ENCODE measurements around the gene CDAN1. TPM values are rescaled to one million over a fixed set of nuclear protein-coding genes. Genes with fewer than 3 reads are reported as not detected.

CDAN1 gene
- total RNA-seq, 1 experiment from 2014 or later, result 16.4 TPM

- H3K4me3 Mint-ChIP-seq, result no peak overlapping the region
- H3K4me1 Mint-ChIP-seq, result peaks cover 12% of the 10 kb centered on the region
- DNase-seq (ENCODE audit: low spot score) (no peak), ATAC-seq (no peak)
- no peaks in the 10 kb centered on the region for H3K9me3 Mint-ChIP-seq
- POLR2A ChIA-PET, result no interaction called here
- H3K27ac Mint-ChIP-seq, result no peak overlapping the region
- CTCF ChIA-PET, result interaction anchor here (0.7 to 2.6 kb wide), 3 partner anchors 12 to 192 kb away, joined by 3 to 7 read pairs (median 3); no protein-coding TSS in a partner anchor
- no peaks in the 10 kb centered on the region for H3K27me3 Mint-ChIP-seq (ENCODE audit: low read depth)
- TF ChIP-seq EMX1 (CRISPR knock-in tag; IDR thresholded peaks at IDR 0.05) (no peak), SOX15 (CRISPR knock-in tag; IDR thresholded peaks at IDR 0.05) (no peak), FOXK1 (CRISPR knock-in tag; IDR thresholded peaks at IDR 0.05) (no peak), MAX (CRISPR knock-in tag; IDR thresholded peaks at IDR 0.05) (no peak), JUN (CRISPR knock-in tag; IDR thresholded peaks at IDR 0.05) (no peak), SMAD3 (CRISPR knock-in tag; IDR thresholded peaks at IDR 0.05; ENCODE audit: borderline replicate concordance) (no peak), ZNF671 (CRISPR knock-in tag; IDR thresholded peaks at IDR 0.05) (no peak), ZNF138 (CRISPR knock-in tag; conservative IDR thresholded peaks at IDR 0.05) (no peak), NR1H2 (CRISPR knock-in tag; IDR thresholded peaks at IDR 0.05) (no peak), ESRRA (CRISPR knock-in tag; IDR thresholded peaks at IDR 0.05; ENCODE audit: borderline replicate concordance) (no peak)
- TF ChIP-seq, protein P1, sequence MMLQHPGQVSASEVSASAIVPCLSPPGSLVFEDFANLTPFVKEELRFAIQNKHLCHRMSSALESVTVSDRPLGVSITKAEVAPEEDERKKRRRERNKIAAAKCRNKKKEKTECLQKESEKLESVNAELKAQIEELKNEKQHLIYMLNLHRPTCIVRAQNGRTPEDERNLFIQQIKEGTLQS (CRISPR knock-in tag; conservative IDR thresholded peaks at IDR 0.05), result no peak
- H3K36me3 Mint-ChIP-seq, result peaks cover 35% of the 10 kb centered on the region
Observed at GRCh38 chr15:42734076-42734672, 2.8 kb downstream of the CDAN1 start.

DNA sequence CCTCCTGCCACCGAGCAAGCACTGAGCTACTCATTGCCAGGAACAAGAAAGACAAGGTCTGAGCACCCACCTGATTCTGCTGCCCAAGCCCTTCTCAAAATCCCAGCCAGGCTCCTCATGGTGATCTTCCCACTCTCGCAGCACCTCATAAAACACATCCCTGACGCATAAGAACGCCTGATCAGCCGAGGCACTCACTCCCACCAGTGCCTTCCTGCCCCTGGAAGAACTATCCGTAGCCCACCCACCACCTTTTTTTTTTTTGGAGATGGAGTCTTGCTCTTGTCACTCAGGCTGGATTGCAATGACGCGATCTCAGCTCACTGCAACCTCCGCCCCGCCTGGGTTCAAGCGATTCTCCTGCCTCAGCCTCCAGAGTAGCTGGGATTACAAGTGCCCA lies 3.9 kb downstream of the CDAN1 start:
- no peak overlapping the region for H3K27ac Mint-ChIP-seq
- no peak for ATAC-seq
- no peaks in the 10 kb centered on the region for H3K9me3 Mint-ChIP-seq
- no peak overlapping the region for H3K4me3 Mint-ChIP-seq
- no peaks in the 10 kb centered on the region for H3K27me3 Mint-ChIP-seq (ENCODE audit: low read depth)
- TF ChIP-seq, protein P2, sequence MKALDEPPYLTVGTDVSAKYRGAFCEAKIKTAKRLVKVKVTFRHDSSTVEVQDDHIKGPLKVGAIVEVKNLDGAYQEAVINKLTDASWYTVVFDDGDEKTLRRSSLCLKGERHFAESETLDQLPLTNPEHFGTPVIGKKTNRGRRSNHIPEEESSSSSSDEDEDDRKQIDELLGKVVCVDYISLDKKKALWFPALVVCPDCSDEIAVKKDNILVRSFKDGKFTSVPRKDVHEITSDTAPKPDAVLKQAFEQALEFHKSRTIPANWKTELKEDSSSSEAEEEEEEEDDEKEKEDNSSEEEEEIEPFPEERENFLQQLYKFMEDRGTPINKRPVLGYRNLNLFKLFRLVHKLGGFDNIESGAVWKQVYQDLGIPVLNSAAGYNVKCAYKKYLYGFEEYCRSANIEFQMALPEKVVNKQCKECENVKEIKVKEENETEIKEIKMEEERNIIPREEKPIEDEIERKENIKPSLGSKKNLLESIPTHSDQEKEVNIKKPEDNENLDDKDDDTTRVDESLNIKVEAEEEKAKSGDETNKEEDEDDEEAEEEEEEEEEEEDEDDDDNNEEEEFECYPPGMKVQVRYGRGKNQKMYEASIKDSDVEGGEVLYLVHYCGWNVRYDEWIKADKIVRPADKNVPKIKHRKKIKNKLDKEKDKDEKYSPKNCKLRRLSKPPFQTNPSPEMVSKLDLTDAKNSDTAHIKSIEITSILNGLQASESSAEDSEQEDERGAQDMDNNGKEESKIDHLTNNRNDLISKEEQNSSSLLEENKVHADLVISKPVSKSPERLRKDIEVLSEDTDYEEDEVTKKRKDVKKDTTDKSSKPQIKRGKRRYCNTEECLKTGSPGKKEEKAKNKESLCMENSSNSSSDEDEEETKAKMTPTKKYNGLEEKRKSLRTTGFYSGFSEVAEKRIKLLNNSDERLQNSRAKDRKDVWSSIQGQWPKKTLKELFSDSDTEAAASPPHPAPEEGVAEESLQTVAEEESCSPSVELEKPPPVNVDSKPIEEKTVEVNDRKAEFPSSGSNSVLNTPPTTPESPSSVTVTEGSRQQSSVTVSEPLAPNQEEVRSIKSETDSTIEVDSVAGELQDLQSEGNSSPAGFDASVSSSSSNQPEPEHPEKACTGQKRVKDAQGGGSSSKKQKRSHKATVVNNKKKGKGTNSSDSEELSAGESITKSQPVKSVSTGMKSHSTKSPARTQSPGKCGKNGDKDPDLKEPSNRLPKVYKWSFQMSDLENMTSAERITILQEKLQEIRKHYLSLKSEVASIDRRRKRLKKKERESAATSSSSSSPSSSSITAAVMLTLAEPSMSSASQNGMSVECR (CRISPR knock-in tag; IDR thresholded peaks at IDR 0.05; ENCODE audit: borderline replicate concordance), result no peak
- no peak for TF ChIP-seq NFATC4 (CRISPR knock-in tag; IDR thresholded peaks at IDR 0.05)
- POLR2A ChIA-PET, result no interaction called here
- H3K4me1 Mint-ChIP-seq, result peaks cover 20% of the 10 kb centered on the region
- H3K36me3 Mint-ChIP-seq, result peaks cover 40% of the 10 kb centered on the region
- CTCF ChIA-PET, result interaction anchor here (2.6 kb wide), 1 partner anchor 11 kb away, joined by 7 read pairs; no protein-coding TSS in a partner anchor
- DNase-seq (ENCODE audit: low spot score), result no peak

- Mint-ChIP-seq H3K4me1 (peaks cover 20% of the 10 kb centered on the region), H3K27me3 (ENCODE audit: low read depth) (no peaks in the 10 kb centered on the region), H3K9me3 (no peaks in the 10 kb centered on the region), H3K4me3 (no peak overlapping the region), H3K36me3 (peaks cover 42% of the 10 kb centered on the region), H3K27ac (no peak overlapping the region)
- ChIA-PET CTCF (no interaction called here), POLR2A (no interaction called here)
- DNase-seq (ENCODE audit: low spot score) (no peak), ATAC-seq (no peak)
- TF ChIP-seq ZNF416 (CRISPR knock-in tag; IDR thresholded peaks at IDR 0.05) (no peak), SOX15 (CRISPR knock-in tag; IDR thresholded peaks at IDR 0.05) (no peak), ELF4 (CRISPR knock-in tag; IDR thresholded peaks at IDR 0.05; ENCODE audit: low read depth) (no peak), TEAD1 (CRISPR knock-in tag; IDR thresholded peaks at IDR 0.05) (no peak), ZNF121 (CRISPR knock-in tag; IDR thresholded peaks at IDR 0.05) (no peak), KAT7 (CRISPR knock-in tag; IDR thresholded peaks at IDR 0.05; ENCODE audit: borderline replicate concordance) (no peak), USF2 (CRISPR knock-in tag; IDR thresholded peaks at IDR 0.05) (no peak), NR3C1 (CRISPR knock-in tag; conservative IDR thresholded peaks at IDR 0.05; ENCODE audit: low read depth) (no peak)
- TF ChIP-seq, protein P3, sequence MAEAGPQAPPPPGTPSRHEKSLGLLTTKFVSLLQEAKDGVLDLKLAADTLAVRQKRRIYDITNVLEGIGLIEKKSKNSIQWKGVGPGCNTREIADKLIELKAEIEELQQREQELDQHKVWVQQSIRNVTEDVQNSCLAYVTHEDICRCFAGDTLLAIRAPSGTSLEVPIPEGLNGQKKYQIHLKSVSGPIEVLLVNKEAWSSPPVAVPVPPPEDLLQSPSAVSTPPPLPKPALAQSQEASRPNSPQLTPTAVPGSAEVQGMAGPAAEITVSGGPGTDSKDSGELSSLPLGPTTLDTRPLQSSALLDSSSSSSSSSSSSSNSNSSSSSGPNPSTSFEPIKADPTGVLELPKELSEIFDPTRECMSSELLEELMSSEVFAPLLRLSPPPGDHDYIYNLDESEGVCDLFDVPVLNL (CRISPR knock-in tag; IDR thresholded peaks at IDR 0.05; ENCODE audit: borderline replicate concordance, low read depth), result no peak
- TF ChIP-seq, protein P4, sequence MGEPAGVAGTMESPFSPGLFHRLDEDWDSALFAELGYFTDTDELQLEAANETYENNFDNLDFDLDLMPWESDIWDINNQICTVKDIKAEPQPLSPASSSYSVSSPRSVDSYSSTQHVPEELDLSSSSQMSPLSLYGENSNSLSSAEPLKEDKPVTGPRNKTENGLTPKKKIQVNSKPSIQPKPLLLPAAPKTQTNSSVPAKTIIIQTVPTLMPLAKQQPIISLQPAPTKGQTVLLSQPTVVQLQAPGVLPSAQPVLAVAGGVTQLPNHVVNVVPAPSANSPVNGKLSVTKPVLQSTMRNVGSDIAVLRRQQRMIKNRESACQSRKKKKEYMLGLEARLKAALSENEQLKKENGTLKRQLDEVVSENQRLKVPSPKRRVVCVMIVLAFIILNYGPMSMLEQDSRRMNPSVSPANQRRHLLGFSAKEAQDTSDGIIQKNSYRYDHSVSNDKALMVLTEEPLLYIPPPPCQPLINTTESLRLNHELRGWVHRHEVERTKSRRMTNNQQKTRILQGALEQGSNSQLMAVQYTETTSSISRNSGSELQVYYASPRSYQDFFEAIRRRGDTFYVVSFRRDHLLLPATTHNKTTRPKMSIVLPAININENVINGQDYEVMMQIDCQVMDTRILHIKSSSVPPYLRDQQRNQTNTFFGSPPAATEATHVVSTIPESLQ (CRISPR knock-in tag; IDR thresholded peaks at IDR 0.05), result no peak
Observed at GRCh38 chr15:42732095-42732827, 4.7 kb downstream of the CDAN1 start.
